GM18508 (cell line): ENCODE data around the gene SIGLEC7.
A peak's percentile ranks its signal among the peaks of the same experiment; 100 is the strongest.

Source experiments
- ATAC-seq: cut with Tn5 transposase; IDR thresholded peaks from one replicate; pipeline ENCODE4 v1.9.1; 2021; ENCODE audit warnings: moderate number of reproducible peaks; ENCODE audit not compliant: insufficient read depth, unreplicated experiment

SIGLEC7 gene

DNA sequence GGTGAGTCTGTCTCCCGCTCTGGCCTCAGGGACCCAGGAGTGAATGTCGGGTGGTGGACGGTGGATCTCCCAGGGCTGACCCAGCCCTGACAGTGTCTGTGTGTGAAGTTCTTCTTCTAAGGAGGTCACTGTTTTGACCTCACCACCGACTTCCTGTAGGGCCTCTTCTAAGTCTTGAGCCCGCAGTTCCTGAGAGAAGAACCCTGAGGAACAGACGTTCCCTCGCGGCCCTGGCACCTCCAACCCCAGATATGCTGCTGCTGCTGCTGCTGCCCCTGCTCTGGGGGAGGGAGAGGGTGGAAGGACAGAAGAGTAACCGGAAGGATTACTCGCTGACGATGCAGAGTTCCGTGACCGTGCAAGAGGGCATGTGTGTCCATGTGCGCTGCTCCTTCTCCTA lies at the start of gene SIGLEC7:
TSS of gene SIGLEC7 (plus strand) at position 183 of the 400 bp plus-strand sequence. CDS start at position 252, 69 bp downstream.
- ATAC-seq = no peak

DNA sequence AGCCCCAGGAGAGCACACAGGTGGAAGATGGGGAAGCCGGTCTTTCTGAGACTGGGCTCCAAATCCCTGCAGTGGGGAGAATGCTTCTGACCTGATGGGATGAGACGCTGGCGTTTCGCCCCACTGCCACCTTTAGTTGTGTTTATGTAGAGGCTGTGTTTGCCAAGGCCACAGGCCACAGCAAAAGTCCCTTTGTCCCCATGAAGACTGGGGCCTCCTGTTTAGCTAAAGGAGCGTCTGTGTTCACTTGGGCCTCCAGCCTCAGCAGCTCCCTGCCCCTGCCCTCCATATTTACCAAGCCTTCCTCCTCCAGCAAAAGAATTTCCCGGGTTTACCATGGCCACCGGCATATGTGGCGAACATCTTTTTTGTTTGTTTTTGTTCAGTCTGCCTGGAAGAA lies 49.0 kb upstream of the SIGLEC7 start:
- no peak for ATAC-seq

DNA sequence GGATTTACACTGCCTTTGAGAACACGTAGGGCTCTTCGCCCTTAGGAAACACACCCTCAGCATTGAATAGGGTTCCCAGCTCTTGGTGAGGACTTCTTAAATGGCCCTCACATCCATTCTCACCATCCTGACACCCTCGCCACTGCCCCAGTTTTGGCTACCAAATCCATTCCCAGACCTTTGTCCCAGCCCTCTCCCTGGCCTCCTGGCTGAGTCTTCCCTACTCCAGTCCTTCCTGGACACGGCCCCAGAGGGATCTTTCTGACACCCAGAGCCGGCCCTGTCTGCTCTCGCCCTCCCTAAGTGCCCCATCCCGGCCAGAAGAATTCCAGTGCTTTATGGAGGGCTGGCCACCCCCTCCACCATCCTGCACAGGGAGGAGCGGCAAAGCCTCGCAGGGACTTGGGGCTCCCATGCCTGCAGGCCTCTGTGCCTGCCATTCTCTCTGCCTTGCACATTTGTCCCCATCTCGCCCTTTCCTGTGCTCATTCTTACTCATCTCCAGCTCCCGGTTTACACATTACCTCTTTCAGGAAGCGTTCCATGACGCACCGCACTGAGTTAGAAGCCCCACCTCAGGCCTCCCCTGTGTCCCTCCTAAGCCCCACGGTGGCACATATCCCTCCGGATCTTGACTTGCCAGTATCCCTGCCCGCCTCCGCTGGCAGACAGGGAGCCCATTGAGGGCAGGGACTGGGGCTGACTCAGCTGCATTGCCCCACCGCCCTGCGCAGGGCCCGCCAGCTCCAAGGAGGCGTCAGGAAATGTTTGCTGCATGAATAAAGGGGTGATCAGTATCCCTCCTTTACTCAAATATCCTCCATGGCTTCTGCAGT lies 48.4 kb upstream of the SIGLEC7 start:
- no peak for ATAC-seq

DNA sequence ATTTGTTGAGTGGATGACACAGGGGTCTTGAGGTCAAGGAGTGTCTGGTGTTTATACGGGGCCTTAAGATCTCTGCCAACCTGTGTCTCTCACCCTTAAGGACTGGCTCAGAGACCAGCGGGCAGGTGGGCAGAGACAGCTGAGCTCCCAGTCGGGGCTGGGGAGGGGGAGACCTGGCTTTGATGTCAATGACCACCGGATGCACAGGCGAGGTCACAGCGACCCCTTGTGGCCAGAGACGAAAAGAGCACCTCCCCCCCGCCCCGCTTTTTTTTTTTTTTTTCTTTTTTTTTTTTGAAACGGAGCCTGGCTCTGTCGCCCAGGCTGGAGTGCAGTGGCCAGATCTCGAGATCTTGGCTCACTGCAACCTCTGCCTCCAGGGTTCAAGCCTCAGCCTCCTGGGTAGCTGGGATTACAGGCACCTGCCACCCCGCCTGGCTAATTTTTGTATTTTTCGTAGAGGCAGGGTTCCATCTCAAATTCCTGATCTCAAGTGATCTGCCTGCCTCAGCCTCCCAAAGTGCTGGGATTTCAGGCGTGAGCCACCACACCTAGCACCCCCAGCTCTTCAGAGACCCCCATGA lies 47.3 kb upstream of the SIGLEC7 start:
- ATAC-seq = no peak

DNA sequence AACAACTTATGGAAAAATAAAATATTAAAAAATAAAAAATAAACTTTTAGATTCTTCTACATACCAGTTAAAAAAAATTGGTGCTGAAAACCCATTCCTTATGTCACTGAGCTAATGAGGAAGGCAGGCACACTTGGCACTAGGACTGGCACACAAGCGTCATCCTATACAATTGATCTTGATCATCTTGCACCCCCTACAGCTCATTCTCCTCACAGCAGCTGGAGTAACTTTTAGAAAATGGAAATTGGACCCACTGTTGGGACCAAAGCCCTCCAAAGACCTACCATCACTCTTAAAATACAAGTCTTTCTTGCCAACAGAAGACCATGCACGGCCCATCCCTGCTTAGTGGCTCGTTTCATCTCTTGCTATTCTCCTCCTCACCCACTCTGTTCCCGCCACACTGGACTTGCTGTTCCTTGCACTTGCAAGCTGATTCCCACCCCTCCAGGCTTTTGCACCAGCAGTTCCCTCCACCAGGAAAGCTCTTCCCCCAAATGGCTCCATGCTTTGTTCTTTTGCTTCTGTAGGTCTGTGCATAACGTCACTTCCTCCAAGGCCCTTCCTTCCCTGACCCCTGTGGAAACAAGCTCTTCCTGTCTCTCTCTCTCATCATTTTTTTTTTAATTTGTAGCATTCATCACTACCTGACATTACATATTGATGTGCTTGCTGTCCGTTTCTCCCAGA lies 45.5 kb upstream of the SIGLEC7 start:
- ATAC-seq = no peak

DNA sequence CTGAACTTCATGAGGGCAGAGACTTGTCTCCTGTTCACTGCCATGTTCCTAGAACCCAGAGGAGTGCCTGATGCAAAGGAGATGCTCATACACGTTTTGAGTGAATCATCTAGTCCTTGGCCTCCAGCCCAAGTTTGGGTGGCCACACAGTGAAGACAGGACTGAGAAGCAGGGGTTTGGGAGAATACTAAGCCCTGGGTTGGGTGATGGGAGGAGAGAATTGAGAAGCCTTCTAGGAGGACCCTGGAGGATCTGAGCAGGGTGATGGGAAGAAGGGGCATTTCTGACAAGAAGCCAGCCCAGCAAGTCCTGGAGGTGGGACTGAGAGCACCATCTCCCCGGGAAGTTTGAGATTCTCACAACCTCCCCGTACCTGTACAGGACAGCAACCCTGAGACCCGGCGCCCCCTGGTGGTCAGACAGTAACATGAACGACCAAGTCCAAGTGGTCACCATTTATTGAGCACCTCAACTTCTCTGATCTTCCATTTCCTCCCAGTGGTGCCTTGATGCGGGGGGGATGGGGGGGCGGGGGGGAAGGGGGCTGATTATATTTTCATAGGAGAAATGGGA lies 44.8 kb upstream of the SIGLEC7 start:
- no peak for ATAC-seq

DNA sequence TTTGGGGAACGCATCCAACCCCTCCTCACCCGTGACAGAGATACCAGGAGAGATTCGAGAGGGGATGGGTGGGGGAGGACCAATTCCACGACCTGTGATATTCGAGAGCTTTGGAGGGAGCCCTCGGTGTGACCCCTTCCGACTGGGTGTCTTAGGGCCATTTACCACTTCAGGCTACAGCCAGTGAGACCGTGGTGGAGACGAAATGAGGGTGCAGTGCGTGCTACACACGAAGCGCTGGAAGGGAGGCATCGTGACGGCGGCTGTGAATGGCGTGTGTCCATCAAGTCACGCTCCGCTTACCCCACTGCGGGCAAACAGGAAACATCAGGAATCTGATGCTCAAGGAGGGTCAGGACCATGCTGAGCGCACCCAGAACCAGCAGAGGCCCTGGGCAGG lies 44.3 kb upstream of the SIGLEC7 start:
- no peak for ATAC-seq

DNA sequence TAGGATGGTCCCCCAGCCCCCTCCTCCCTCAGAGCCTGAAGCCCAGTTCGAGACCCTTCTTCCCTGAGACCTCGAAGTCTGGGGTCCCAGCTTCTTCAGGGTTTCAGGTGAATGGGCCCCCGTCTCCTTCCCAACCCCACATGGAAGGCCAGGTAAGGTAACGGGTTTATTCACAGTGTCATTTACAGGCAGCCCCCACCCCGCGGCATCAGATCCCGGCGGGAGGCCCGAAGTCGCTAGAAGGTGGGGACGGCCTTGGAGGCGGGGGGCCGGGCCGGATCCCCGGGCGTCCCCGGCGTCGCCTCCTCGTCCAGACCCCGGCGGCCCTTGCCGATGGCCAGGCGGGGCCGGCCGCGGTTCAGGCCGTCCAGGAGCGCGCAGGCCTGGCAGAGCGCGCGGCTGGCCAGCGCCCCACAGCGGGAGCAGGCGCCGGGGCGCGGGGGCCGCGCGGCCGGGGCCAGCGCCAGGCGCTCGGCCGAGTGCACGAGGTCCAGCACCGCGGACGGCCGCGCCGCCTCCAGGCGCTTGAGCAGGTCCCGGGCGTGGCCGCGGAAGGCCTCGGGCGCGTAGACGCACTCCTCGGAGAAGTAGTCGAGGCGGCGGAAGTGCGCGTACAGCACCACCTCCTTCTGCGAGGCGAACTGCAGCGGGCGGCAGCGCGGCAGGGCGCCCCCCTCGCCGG lies 43.6 kb upstream of the SIGLEC7 start:
- ATAC-seq = no peak

DNA sequence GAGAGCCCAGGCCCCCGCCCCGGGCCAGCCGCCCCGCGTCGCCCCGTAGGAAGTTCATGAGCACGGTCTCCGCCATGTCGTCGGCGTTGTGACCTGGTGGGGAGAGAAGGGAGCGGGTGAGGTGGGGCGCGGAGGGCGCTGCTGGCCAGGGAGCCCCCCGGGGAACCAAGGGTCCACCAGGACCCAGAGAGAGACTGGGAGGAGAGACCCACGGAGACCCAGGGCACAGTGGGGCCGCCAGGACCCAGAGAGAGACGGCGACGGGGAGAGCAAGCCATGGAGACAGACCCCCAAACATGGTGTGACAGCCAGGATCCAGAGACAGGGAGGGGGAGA lies 43.1 kb upstream of the SIGLEC7 start:
- no peak for ATAC-seq

DNA sequence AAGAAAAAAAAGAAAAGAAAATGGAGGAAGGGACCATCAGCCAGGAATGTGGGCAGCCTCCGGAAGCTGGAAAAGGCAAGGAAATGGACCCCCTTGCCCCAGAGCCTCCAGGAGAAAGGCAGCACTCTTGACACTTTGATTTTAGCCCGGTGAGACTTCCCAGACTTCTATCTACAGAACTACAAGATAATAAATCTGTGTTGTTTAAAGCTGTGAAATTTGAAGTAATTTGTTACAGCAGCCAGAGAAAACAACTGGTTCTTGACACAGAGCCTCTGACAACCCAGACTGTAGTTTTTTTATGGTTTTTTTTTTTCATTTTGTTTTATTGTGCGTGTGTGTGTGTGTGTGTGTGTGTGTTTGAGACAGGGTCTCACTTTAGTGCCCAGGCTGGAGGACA lies 41.5 kb upstream of the SIGLEC7 start:
- no peak for ATAC-seq

DNA sequence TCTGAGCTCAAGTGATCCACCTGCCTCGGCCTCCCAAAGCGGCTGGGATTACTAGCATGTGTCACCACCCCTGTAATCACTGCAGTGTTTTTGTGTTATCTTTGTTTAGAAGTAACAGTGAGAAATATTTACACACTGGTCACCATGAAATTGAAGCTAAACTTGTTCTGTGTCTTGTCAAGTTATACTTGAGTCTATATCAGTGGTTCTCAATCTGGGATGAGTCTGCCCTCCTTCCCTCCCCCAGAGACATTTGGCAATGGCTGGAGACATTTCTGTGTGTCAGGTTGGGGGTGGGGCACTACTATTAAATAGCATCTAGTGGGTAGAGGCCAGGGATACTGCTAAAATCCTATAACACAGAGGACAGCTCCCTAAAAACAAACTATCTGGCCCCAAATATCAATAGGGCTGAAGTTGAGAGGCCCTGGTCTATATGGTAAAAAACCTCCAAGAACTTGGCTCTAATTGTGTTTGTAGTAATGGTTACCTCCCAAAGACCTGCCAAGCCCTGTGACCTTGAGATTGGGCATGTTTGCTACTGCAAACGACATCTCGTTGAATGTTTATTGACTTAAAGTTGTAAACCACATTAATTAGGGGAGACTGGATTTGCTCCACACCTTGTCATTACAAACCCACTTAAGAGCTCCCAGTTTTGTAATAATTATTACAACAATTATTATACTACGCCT lies 40.8 kb upstream of the SIGLEC7 start:
- ATAC-seq = no peak

DNA sequence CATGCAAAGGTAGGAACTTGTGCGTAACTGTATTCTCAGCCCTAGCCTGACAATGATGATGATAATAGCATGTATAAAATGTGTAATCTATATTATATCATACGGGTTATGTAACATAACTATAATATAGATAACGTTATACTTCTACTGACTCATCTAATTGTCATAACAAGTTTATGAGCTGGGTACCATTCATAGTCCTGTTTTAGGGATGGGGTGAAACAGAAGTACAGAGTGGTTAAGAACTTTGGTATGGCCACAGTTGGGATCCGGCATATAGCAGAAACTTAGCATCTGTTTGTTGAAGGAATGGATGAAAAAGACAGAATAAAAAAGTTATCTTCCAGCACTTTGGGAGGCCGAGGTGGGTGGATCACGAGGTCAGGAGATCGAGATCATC lies 39.1 kb upstream of the SIGLEC7 start:
- ATAC-seq = no peak

DNA sequence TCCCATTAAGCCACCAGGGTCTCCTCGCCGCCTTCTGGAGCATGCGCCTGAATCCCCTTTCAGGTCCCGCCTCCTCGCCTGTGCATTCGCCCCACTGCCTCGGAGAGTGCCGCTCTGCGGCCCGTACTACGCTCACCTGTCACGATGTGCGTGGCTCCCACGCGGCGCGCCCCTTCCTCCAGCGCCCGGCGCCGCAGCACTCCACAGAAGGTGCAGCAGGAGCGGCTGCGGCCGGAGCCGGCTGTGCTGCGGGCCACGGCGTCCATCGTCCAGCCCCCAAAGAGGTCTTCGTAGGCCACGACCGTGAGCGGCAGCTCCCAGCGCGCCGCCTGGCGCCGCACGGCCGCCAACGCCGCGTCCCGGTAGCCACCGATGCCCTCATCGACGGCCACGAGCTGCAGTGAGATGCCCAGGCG lies 38.2 kb upstream of the SIGLEC7 start:
- ATAC-seq = no peak

DNA sequence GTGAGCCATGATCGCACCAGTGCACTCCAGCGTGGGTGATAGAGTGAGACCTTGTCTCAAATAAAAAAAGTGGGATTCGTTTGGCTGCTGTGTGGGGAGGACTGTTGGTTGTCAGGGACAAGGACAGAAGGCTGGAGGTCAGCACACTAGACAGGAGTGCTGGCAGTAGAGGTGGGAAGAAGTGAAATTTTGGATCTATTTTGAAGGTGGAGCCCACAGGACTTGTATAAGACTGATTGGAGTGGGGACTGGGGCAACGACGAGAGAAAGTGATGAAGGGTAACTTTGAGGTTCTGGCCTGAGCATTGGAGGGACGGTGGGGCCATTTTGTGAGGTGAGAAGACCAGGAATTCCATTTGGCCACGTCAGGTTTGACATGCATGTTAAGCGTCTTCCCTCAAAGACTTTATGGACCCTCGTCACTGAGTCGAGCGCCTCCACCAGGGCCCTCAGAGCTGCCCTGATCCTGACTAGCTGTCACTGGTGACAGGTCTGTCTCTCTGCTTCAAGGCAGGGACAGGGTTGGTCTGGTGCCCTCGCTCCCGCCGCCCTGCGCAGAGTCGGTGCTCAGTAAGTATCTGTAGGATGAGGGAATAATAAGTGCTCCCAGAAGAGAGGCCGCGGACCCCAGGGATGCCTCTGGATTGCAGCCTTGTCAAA lies 34.6 kb upstream of the SIGLEC7 start:
- ATAC-seq = no peak

DNA sequence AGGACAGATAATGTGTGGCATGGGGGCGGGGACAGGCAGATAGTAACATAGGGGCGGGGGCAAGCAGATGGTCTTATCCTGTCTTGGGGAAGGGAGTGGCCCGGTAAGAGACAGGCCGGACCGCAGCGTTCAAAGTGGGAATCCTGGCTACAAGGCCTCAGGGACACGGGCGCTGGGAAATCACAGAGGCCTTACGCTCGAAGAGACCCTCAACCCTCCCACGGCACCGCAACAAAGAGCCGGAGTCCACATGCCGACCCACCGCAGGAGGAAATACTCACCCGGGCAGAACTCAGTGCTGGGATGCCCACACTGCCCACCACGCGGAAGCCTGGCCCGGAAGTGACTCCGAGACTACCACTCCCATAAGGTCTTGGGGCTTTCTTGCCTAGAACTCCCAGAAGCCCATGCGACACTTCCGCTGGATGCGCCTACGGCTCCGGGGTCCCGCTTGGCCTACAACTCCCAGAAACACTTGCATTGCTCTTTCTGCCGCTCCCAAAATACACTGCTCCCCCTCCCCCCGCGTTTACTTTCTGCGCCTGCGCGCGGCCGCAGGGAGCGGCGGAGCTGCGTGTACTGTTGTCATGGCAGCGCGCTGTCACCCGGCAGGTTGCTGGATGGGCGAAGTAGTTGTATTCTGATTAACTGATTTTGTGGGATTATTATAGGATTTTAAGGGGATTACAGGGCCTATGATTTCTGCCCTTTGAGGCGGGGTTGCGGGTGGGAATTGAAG lies 33.9 kb upstream of the SIGLEC7 start, which contains the start of gene CTU1:
TSS of gene CTU1 (minus strand) at position 344 of the 739 bp plus-strand sequence. CDS start 3,840 bp downstream, outside the sequence.
- ATAC-seq = peak; percentile 88

DNA sequence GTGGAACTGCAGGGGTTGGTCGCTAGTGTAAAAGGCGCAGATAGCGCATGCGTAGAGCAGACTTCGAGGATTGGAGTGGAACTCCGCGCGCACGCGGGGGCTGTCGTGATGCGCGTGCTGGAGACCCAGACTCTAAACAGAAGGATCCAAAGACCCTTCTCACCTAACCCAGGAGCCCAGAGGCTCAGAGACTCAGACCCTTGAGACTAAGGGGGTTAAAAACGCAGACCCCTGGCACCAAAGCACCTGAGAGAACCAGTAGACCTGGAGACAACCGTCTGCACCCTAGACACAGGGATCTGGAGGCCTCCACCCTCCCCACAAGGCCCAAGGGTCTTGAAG lies 33.3 kb upstream of the SIGLEC7 start:
- peak; percentile 22 for ATAC-seq

DNA sequence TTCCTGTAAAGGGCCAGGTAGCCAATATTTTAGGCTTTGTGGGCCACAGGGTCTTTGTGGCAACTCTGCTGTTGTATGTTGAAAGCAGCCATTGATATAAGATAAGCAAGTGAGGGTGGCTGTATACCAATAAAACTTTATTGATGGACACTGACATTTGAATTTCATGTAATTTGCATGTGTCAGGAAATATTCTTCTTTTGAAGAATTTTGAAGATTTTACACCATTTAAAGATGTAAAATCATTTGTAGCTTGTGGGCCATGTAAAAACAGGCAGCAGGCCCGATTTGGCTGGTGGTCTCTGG lies 31.5 kb upstream of the SIGLEC7 start:
- ATAC-seq = no peak

DNA sequence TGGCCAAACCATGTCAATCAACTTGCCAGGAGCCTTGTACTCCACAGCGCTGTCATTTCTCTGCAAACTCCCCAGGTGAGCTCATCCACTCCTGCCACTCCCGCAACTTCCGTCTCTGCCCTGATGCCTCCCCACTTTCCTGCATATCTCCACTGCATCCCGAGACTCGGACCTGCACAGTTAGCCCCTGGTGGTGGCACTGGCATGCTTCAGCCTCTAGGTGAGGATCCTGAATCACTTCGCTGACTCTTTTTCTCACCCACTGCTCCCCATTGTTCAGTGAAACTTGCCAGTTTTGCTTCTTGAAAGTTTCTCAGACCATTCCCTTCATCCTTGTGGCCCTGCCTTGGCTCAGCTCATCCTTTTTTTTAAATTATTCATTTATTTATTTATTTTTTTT lies 30.5 kb upstream of the SIGLEC7 start:
- no peak for ATAC-seq

DNA sequence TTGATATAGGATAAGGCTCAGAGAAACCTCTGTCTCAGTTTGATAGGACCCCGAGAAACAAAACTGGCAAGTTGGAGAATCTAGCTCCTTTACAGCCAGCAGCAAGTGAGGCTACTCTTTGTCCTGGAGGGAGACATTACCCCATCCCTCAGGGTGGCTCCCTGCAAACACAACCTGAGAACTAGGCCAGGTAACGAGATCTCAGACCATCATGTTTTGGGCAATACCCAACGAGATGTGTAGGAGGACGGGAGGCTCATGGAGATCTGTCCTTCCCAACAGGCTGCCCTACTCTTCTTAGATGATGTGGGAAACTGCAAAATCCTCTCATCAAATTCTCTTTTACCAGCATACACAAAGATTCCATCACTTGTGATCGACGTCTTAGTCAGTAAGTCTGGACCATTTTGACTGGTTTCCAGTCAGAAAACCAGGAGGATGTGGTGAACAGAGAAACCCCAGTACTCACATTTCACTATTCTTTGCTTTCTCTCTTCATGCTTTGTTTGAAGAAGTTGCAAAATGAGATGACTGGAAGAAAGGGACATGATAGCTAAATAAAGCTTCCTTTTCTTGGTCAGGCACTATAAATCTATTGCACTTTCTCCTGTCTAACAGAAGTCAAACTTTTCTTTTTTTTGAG lies 27.9 kb upstream of the SIGLEC7 start:
- ATAC-seq = no peak
